Testis (tissue), 2 donors: ENCODE data around the gene MEGF11.

Experiments
- POLR2A ChIP-seq: fragments of 450-650 bp; IDR thresholded peaks from one replicate; pipeline ENCODE4 v1.6.1; 2017; ENCODE audit warnings: antibody characterized with exemption, mild to moderate bottlenecking, moderate library complexity
- TF ChIP-seq, protein P1 (sequence below), 3 experiments: fragments of 450-650 bp in 2 of 3; fragments of 200-600 bp in 1 of 3; sonication (generic) in 1 of 3; IDR thresholded peaks; one replicate each; pipeline ENCODE4 v1.5.1; 2016 to 2019; ENCODE audit warnings: antibody characterized with exemption in 3 of 3, mild to moderate bottlenecking in 2 of 3, moderate library complexity in 1 of 3

GRCh38 chr15:65982627-65983322 is 270.8 kb downstream of the MEGF11 start:
- TF ChIP-seq POLR2A: no peak
- TF ChIP-seq, protein P1, sequence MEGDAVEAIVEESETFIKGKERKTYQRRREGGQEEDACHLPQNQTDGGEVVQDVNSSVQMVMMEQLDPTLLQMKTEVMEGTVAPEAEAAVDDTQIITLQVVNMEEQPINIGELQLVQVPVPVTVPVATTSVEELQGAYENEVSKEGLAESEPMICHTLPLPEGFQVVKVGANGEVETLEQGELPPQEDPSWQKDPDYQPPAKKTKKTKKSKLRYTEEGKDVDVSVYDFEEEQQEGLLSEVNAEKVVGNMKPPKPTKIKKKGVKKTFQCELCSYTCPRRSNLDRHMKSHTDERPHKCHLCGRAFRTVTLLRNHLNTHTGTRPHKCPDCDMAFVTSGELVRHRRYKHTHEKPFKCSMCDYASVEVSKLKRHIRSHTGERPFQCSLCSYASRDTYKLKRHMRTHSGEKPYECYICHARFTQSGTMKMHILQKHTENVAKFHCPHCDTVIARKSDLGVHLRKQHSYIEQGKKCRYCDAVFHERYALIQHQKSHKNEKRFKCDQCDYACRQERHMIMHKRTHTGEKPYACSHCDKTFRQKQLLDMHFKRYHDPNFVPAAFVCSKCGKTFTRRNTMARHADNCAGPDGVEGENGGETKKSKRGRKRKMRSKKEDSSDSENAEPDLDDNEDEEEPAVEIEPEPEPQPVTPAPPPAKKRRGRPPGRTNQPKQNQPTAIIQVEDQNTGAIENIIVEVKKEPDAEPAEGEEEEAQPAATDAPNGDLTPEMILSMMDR (IDR thresholded peaks at IDR 0.05): no peak
